ENCODE measurements around the gene CHRM2. TPM values are rescaled to one million over a fixed set of nuclear protein-coding genes. Genes with fewer than 3 reads are reported as not detected.

CHRM2 gene
- polyA plus RNA-seq, 1 donor from 2014 or later: 0.05 TPM

DNA sequence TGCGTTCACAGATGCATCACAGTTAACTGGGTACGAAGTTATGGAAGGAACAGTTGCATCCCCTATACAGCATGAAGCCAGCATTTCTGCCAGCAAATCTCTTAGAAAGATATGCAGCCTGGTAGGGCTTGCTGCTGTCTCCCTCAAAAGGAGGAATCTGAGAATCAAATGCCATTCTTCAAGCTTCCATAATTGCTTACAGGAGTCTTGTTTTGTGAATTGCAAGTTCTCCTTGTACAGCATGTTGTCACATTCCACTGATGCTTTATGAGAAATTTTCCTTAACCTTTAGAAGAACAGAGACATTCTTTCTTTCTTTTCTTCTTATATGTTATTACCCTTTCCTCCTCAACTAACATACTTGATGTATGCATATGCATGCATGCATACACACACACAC is 134.6 kb downstream of the CHRM2 start:
- Histone ChIP-seq H3K36me3 (ENCODE audit: insufficient read depth, low read length) (no peaks in the 10 kb centered on the region), H3K9me2 (ENCODE audit: insufficient read depth, low read length) (no peaks in the 10 kb centered on the region), H2AFZ (ENCODE audit: low read depth, low read length) (no peak overlapping the region), H3K4me2 (ENCODE audit: low read length) (no peak overlapping the region), H3K27ac (ENCODE audit: low read length) (no peak overlapping the region), H3K9me3 (ENCODE audit: low read length) (no peaks in the 10 kb centered on the region), H3K79me2 (replicated peaks; ENCODE audit: insufficient read depth, low read length) (no peaks in the 10 kb centered on the region), H4K20me1 (ENCODE audit: insufficient read depth) (no peaks in the 10 kb centered on the region), H3F3A (ENCODE audit: insufficient read depth, low read length, poor library complexity, severe bottlenecking) (no peaks in the 10 kb centered on the region), H3K9ac (ENCODE audit: low read length) (no peak overlapping the region), H3K4me3 (ENCODE audit: low read length) (no peak overlapping the region), H3K27me3 (ENCODE audit: insufficient read depth, low read depth, low read length) (no peaks in the 10 kb centered on the region)
- TF ChIP-seq POLR2AphosphoS5 (IDR thresholded peaks at IDR 0.05) (no peak), CTCF (IDR thresholded peaks at IDR 0.05; ENCODE audit: poor library complexity, severe bottlenecking) (no peak), MXI1 (conservative IDR thresholded peaks at IDR 0.05; ENCODE audit: poor library complexity, severe bottlenecking) (no peak), EP300 (conservative IDR thresholded peaks at IDR 0.05; ENCODE audit: poor library complexity, severe bottlenecking) (no peak), SMC3 (conservative IDR thresholded peaks at IDR 0.05; ENCODE audit: poor library complexity) (no peak), TAF1 (IDR thresholded peaks at IDR 0.05; ENCODE audit: low read depth) (no peak), REST (IDR thresholded peaks at IDR 0.05; ENCODE audit: borderline replicate concordance) (no peak), RAD21 (conservative IDR thresholded peaks at IDR 0.05) (no peak), EZH2 (IDR thresholded peaks at IDR 0.05; ENCODE audit: borderline replicate concordance, insufficient read depth, low read length, poor library complexity, severe bottlenecking) (no peak)

DNA sequence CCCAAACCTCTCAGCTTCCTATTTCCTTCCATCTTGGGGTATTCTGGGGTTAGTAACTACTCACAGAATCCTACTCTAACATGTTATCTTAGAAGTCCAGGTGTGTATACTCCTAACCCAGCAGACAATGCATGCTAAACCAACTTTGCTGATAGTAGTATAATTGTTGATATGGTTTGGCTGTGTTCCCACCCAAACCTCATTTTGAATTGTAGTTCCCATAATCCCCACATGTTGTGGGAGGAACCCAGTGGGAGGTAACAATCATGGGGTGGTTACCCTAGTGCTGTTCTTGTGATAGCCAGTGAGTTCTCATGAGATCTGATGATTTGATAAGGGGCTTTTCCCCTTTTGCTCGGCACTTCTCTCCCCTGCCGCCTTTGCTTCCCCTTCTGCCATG is 135.1 kb downstream of the CHRM2 start:
- H3K79me2 ChIP-seq (replicated peaks; ENCODE audit: insufficient read depth, low read length): no peaks in the 10 kb centered on the region
- H3K9me2 ChIP-seq (ENCODE audit: insufficient read depth, low read length): no peaks in the 10 kb centered on the region
- no peaks in the 10 kb centered on the region for H3K36me3 ChIP-seq (ENCODE audit: insufficient read depth, low read length)
- H3F3A ChIP-seq (ENCODE audit: insufficient read depth, low read length, poor library complexity, severe bottlenecking): no peaks in the 10 kb centered on the region
- no peaks in the 10 kb centered on the region for H3K9me3 ChIP-seq (ENCODE audit: low read length)
- no peak overlapping the region for H3K4me3 ChIP-seq (ENCODE audit: low read length)
- no peak overlapping the region for H3K27ac ChIP-seq (ENCODE audit: low read length)
- H4K20me1 ChIP-seq (ENCODE audit: insufficient read depth): no peaks in the 10 kb centered on the region
- TF ChIP-seq POLR2AphosphoS5 (IDR thresholded peaks at IDR 0.05) (no peak), RAD21 (conservative IDR thresholded peaks at IDR 0.05) (no peak), SMC3 (conservative IDR thresholded peaks at IDR 0.05; ENCODE audit: poor library complexity) (no peak), MXI1 (conservative IDR thresholded peaks at IDR 0.05; ENCODE audit: poor library complexity, severe bottlenecking) (no peak), TAF1 (IDR thresholded peaks at IDR 0.05; ENCODE audit: low read depth) (no peak), CTCF (IDR thresholded peaks at IDR 0.05; ENCODE audit: poor library complexity, severe bottlenecking) (no peak), EZH2 (IDR thresholded peaks at IDR 0.05; ENCODE audit: borderline replicate concordance, insufficient read depth, low read length, poor library complexity, severe bottlenecking) (no peak), EP300 (conservative IDR thresholded peaks at IDR 0.05; ENCODE audit: poor library complexity, severe bottlenecking) (no peak), REST (IDR thresholded peaks at IDR 0.05; ENCODE audit: borderline replicate concordance) (no peak)
- no peak overlapping the region for H2AFZ ChIP-seq (ENCODE audit: low read depth, low read length)
- no peaks in the 10 kb centered on the region for H3K27me3 ChIP-seq (ENCODE audit: insufficient read depth, low read depth, low read length)
- H3K9ac ChIP-seq (ENCODE audit: low read length): no peak overlapping the region
- H3K4me2 ChIP-seq (ENCODE audit: low read length): no peak overlapping the region

Data from neural cell (in vitro differentiated cells).